NK-92 (cell line): ENCODE results near the gene C2CD2.
"Not testable (repeated sequence)": the region's sequence is repeated elsewhere in the genome, so short reads cannot be mapped to it uniquely, and the experiment has no call there.

ENCODE experiments used
- DNase-seq: peaks from one replicate; lab custom pipeline; 2025; ENCODE audit not compliant: unreplicated experiment; lab: John Stamatoyannopoulos, UW

Gene C2CD2

DNA sequence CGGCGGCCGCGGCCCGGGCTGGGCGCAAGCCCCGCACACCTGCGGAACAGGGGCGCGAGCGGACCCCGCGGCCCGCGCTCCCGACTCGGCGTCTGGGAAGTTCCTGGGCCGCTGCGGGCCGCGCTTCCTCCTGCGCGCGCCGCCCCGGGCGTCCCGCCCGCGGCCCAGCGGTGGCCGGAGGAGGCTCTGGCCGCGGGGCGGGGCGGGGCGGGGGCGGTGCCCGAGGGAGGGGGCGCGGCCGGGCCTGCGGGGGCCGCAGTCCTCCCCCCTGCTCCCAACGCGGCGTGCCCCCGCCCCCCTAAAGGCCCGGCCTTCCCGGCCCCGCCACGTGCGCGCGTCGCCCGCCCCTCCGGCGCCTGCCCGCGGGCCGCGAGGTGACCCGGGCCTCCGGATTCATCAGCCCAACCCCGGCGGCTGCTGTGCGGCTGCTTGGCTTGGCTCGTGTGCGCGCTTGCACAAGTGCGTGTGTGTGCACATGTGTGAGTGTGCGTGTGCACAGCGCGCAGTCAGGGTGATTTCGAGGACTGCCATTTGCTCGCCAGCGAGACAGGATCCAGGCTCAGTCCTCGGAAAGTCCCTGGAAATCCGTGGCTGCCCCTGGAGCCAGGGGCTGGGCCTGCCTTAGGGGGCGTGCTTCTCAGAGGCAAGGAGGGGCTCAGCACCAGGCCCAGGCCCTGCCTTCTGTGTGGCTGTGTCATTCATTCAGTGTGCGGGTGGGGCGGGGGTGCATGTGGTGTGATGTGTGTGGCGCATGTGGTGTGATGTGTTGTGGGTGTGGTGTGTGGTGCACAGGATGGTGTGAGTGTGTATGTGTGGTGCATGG is at the start of gene C2CD2:
C2CD2 (minus strand) TSS at position 188 of the 823 bp plus-strand sequence. CDS start 370 bp downstream, outside the sequence.
- no peak for DNase-seq

- no peak for DNase-seq
These were observed 49.2 kb upstream of the C2CD2 start for GRCh38 chr21:42003051-42003461.

- DNase-seq, result no peak
These were observed 48.7 kb upstream of the C2CD2 start for GRCh38 chr21:42002421-42002958.

- no peak for DNase-seq
These were observed 48.0 kb upstream of the C2CD2 start for GRCh38 chr21:42001781-42002180.

DNA sequence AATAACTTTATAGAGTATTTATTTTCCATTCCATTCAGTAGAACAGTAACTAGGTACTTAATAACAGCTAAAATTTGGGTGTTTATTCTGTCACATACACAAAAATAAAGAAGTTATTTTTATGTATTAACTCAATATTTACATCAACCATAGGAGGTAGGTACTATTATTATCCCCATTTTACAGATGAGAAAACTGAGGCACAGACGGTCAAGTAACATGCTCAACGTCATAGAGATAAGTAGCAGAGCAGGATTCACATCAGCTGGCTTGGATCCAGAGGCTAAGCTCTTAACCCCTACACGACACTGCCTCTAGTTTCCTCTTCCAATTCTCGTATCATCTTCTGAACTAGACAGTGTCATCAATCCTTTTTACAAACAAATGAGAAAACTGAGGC is 47.1 kb upstream of the C2CD2 start:
- no peak for DNase-seq

DNA sequence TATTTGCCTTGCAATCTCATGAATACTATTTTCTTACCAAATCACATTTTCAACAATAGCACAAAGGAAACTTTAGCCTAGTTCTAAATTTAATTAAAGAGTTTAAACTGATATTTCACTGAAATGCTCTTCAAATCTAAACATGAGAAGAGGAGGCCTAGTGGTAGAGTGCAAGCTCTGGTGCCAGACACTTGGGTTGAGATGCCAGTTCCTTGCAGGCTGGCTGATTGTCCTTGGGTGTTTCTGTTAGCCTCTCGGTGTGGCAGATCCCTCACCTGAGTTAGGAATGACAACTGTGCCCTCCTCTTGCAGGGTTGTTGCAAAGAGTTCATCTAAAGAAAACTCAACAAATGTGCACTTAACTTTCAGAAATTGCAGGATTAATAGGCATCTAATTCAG is 43.8 kb upstream of the C2CD2 start:
- DNase-seq, result no peak

DNA sequence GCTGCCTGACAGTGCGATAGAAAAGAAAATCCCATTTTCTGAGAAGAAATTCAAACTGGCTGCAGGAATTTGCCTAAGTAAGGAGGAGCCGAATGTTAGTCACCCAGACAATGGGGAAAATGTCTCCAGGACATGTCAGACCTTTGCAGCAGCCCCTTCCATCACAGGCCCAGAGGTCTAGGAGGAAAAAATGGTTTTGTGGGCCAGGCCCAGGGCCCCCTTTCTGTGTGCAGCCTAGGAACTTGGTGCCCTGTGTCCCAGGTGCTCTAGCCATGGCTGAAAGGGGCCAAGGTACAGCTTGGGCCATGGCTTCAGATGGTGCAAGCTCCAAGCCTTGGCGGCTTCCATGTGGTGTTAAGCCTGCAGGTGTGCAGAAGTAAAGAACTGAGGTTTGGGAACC is 41.8 kb upstream of the C2CD2 start:
- DNase-seq, result no peak

DNA sequence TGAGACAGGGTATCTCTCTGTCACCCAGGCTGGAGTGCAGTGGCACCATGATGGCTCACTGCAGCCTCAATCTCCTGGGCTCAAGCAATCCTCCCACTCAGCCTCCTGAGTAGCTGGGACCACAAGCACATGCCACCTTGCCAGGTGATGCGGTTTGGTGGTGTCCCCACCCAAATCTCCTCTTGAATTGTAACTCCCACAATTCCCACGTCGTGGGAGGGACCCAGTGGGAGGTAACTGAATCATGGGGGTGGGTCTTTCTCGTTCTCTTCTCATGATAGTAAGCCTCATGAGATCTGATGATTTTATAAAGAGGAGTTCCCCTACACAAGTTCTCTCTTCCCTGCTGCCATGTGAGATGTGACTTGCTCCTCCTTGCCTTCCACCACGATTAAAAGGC is 40.8 kb upstream of the C2CD2 start:
- not testable (repeated sequence) for DNase-seq

DNA sequence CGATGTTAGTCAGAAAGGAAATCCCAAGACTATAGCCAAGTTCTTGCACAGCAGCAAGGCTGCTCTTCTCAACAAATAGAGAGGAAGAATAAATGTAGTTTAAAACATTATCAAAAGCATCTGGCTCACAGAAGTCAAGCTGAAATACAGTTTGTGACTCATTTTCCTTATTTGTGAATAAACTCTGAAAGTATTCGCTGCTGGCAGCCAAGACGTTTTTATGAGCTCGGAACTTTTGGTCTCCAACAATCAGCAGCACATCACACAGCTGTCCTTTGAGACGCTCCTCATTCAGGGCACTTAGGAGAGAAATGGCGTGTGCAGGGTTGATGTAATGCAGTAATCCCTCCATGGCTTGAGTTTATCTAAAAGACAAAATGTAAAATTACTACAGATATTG is 39.9 kb upstream of the C2CD2 start:
- DNase-seq, result no peak

- DNase-seq, result no peak
These were observed 38.8 kb upstream of the C2CD2 start for GRCh38 chr21:41992576-41992975.

- DNase-seq, result no peak
These were observed 37.8 kb upstream of the C2CD2 start for GRCh38 chr21:41991659-41992058.

GRCh38 chr21:41989698-41990097 is 35.9 kb upstream of the C2CD2 start:
- no peak for DNase-seq

DNA sequence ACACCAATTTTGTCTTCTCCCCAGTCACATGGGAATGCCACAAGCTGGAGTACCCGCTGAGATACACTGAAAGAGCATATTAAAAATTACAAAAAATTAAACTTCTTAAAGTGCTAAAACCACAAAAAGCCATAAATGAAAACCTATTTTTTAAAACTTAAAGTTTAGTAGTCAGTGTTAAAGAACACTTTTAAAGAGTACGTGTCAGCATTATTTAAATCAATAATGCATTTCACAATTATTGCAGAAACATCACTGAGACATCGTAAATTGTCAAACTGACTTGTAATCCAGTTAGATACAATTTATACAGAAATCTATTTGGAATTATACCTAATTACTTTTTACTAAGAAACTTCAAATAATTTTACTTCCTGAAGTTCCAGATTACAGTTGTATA is 33.5 kb upstream of the C2CD2 start:
- no peak for DNase-seq

DNA sequence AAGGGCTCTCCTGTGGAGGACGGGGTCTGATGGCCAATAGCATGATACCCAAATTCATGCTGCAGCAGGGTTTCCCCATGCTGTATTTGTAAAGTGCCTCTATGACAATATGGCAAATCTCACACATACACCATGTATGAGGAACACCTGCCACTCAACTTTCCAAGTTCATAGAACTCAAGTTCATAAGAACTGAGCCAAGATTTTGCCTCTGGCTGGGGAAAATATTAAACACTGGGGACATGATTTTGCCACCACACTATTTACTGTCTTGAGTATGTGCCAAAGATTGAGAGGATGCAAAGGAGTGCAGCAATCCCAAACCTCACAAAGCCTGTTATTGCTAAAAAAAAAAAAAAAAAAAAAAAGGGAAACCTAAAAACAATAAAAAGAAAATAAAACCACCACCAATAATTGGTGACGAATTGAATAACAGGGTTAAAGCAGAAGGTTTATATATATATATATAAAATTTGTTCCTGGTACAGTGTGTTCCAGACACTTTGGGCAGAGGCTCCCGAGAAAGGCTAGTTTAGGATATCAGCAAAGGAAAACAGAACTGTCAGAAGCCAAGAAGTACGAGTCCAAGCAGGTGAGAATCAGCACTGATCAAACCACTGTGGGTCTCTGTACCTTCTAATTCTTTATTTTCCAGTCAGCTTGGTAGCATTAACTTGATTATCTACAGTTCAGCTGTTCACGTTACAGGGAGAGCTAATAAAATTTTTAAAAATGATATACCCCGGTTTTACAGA is 32.0 kb upstream of the C2CD2 start:
- DNase-seq, result no peak

GRCh38 chr21:41983229-41983628 is 29.4 kb upstream of the C2CD2 start:
- no peak for DNase-seq

- DNase-seq, result no peak
These were observed 26.7 kb upstream of the C2CD2 start for GRCh38 chr21:41980561-41980960.

- DNase-seq, result no peak
These were observed 26.0 kb upstream of the C2CD2 start for GRCh38 chr21:41979751-41980369.

DNA sequence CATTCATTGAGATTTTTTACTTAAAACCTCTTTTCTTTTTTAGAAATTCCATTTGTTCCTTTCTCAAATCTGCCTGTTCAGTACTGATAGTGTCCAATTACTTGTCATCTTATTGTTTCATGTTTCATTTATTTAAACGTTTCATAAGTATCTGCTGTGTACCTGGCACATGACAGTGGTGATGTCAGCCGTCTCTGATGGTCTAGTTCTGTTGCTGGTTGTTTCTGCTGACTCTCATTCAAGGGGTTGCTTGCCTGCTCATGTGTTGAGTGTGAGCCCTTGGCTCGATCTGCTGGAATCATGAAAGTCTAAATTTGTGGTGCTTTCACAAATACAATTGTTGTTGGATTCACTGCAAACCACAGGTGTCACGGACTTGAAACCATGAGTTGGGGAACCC is 25.5 kb upstream of the C2CD2 start:
- DNase-seq, result no peak

DNA sequence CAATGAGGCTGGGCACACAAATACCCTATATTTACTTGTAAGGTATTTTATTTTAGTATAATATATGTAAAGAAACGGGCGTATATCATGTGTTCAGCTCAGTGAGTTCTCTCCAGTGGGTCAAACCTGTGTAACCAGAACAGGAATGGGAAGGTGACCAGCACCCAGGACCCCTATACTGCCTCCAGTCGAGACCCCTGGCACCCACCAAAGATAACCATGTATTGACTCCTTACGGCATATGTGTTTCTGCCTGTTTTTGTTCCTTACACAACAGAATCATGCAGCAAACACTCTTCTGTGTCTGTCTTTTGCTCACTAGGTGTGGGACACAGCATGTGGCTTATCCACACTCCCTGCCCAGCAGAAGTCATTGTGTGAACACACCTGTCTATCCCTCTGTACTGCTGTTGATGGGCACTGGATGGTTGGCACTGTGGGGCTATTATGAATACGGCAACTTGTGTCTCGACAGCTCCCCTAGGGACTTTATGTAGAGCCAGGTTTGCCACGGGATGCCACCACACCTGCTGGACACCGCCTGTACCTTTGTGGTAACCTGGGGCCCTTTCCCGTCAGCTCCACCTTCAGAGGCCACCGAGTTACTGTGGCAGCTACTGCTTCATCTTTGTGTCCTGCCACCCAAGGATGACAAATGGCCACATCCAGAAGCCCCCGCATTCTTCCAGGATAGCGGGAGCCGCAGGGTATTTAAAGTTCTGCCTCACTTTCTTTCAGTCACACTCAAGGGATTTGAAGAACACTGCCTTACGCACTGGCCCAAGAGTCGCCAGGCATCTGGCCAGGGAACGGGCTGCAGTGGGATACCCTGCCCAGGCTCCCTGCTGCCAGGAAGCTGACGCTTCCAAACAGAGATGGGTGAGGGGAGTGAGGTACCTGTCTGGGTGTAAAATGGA is 23.5 kb upstream of the C2CD2 start:
- DNase-seq, result no peak

GRCh38 chr21:41976611-41977010 is 22.8 kb upstream of the C2CD2 start:
- DNase-seq, result no peak
